Loucy (cell line): ENCODE data around the gene RDH8.

ENCODE experiments used
- H2AFZ ChIP-seq: fragments of 200-600 bp; sonication (generic); 2 replicates; pipeline ENCODE4 v1.6.0; 2016; ENCODE audit warnings: antibody characterized with exemption, mild to moderate bottlenecking, low read length, moderate library complexity
- H3F3A ChIP-seq: fragments of 200-600 bp; 2 replicates; pipeline ENCODE4 v1.6.0; 2016; ENCODE audit warnings: antibody characterized with exemption, low read depth, mild to moderate bottlenecking
- H3K27me3 ChIP-seq: fragments of 200-600 bp; sonication (generic); 2 replicates; pipeline ENCODE4 v1.6.1; 2014; ENCODE audit warnings: low read length, mild to moderate bottlenecking; ENCODE audit not compliant: insufficient read depth, poor library complexity, severe bottlenecking
- H3K36me3 ChIP-seq: fragments of 200-600 bp; sonication (generic); 2 replicates; pipeline ENCODE4 v1.6.1; 2016; ENCODE audit warnings: low read length; ENCODE audit not compliant: insufficient read depth
- H3K4me1 ChIP-seq: fragments of 200-600 bp; sonication (generic); 2 replicates; pipeline ENCODE4 v1.5.1; 2014; ENCODE audit warnings: low read length, mild to moderate bottlenecking; ENCODE audit not compliant: insufficient read depth, poor library complexity, severe bottlenecking
- H3K4me2 ChIP-seq: fragments of 200-600 bp; sonication (generic); 2 replicates; pipeline ENCODE4 v1.6.0; 2014; ENCODE audit warnings: antibody characterized with exemption, low read length, low read depth, mild to moderate bottlenecking; ENCODE audit not compliant: poor library complexity, severe bottlenecking
- H3K4me3 ChIP-seq: fragments of 200-600 bp; sonication (generic); 2 replicates; pipeline ENCODE4 v1.5.1; 2014; ENCODE audit warnings: low read length, mild to moderate bottlenecking, mixed read lengths; ENCODE audit not compliant: poor library complexity, severe bottlenecking
- H3K79me2 ChIP-seq: fragments of 200-600 bp; sonication (generic); 2 replicates; pipeline ENCODE4 v1.6.1; 2014; ENCODE audit warnings: low read length; ENCODE audit not compliant: insufficient read depth
- H3K9ac ChIP-seq: fragments of 200-600 bp; sonication (generic); 2 replicates; pipeline ENCODE4 v1.6.0; 2014; ENCODE audit warnings: mild to moderate bottlenecking, low read depth, low read length, moderate library complexity; ENCODE audit not compliant: poor library complexity, severe bottlenecking
- H3K9me2 ChIP-seq: fragments of 200-600 bp; sonication (generic); replicated peaks from 2 replicates; pipeline ENCODE4 v1.6.1; 2016; ENCODE audit warnings: low read depth, low read length, mixed read lengths
- H3K9me3 ChIP-seq: fragments of 200-600 bp; sonication (generic); 2 replicates; pipeline ENCODE4 v1.6.1; 2014; ENCODE audit warnings: mild to moderate bottlenecking, antibody characterized with exemption, low read length, low read depth; ENCODE audit not compliant: insufficient read depth
- H4K20me1 ChIP-seq: fragments of 200-600 bp; sonication (generic); 2 replicates; pipeline ENCODE4 v1.6.0; 2014; ENCODE audit warnings: antibody characterized with exemption, low read length, mild to moderate bottlenecking; ENCODE audit not compliant: insufficient read depth, poor library complexity, severe bottlenecking
- CTCF ChIP-seq: fragments of 200-600 bp; sonication (generic); conservative IDR thresholded peaks from 2 replicates; pipeline ENCODE4 v1.5.1; 2014; ENCODE audit warnings: mild to moderate bottlenecking, antibody characterized with exemption, low read length
- EZH2phosphoT487 ChIP-seq: fragments of 200-600 bp; IDR thresholded peaks from 2 replicates; pipeline ENCODE4 v1.6.1; 2018; ENCODE audit warnings: antibody characterized with exemption, mild to moderate bottlenecking, moderate library complexity, borderline replicate concordance

The RDH8 gene

GRCh38 chr19:9996541-9996940, 16.7 kb upstream of the RDH8 start:
- Histone ChIP-seq H3K4me2 (no peak overlapping the region), H3K9me2 (no peaks in the 10 kb centered on the region), H3K9me3 (no peaks in the 10 kb centered on the region), H2AFZ (no peak overlapping the region), H3K4me1 (no peaks in the 10 kb centered on the region), H3K9ac (no peak overlapping the region), H3K4me3 (no peak overlapping the region), H3K27me3 (no peaks in the 10 kb centered on the region), H4K20me1 (no peaks in the 10 kb centered on the region), H3F3A (no peaks in the 10 kb centered on the region), H3K36me3 (no peaks in the 10 kb centered on the region), H3K79me2 (no peaks in the 10 kb centered on the region)
- TF ChIP-seq EZH2phosphoT487: no peak
- no peak for TF ChIP-seq CTCF

GRCh38 chr19:10000171-10000826, 13.0 kb upstream of the RDH8 start:
- Histone ChIP-seq H3F3A (no peaks in the 10 kb centered on the region), H3K79me2 (no peaks in the 10 kb centered on the region), H3K9me2 (no peaks in the 10 kb centered on the region), H4K20me1 (no peaks in the 10 kb centered on the region), H3K9me3 (no peaks in the 10 kb centered on the region), H3K27me3 (no peaks in the 10 kb centered on the region), H3K36me3 (no peaks in the 10 kb centered on the region), H2AFZ (0 out of 2 replicates have a peak overlapping the region, but pooled peaks have one; percentile 34), H3K4me1 (peaks cover 3% of the 10 kb centered on the region), H3K4me3 (no peak overlapping the region), H3K4me2 (no peak overlapping the region), H3K9ac (no peak overlapping the region)
- no peak for TF ChIP-seq EZH2phosphoT487
- peak; percentile 79 for TF ChIP-seq CTCF

GRCh38 chr19:10001899-10002298, 11.4 kb upstream of the RDH8 start:
- peaks cover 3% of the 10 kb centered on the region for H3K4me1 ChIP-seq
- H2AFZ ChIP-seq: no peak overlapping the region
- H3F3A ChIP-seq: no peaks in the 10 kb centered on the region
- no peaks in the 10 kb centered on the region for H3K9me2 ChIP-seq
- TF ChIP-seq EZH2phosphoT487 (no peak), CTCF (peak; percentile 52)
- no peaks in the 10 kb centered on the region for H3K79me2 ChIP-seq
- H3K9ac ChIP-seq: no peak overlapping the region
- no peaks in the 10 kb centered on the region for H4K20me1 ChIP-seq
- no peaks in the 10 kb centered on the region for H3K9me3 ChIP-seq
- H3K4me2 ChIP-seq: no peak overlapping the region
- H3K36me3 ChIP-seq: no peaks in the 10 kb centered on the region
- no peaks in the 10 kb centered on the region for H3K27me3 ChIP-seq
- H3K4me3 ChIP-seq: no peak overlapping the region
